K562 (cell line): ENCODE results near the gene KLHL25. TPM values are rescaled to one million over a fixed set of nuclear protein-coding genes. Genes with fewer than 3 reads are reported as not detected.

Source experiments
- ATAC-seq: fragments of 200-7000 bp; cut with Tn5 transposase; 3 replicates; pipeline ENCODE4 v1.9.1; 2020; ENCODE audit warnings: moderate library complexity
- BruUV-seq: library from RNA; stranded (reverse); fragments of 400-500 nt; replicated peaks from 2 replicates; lab custom pipeline; 2021; lab: Mats Ljungman, UMichigan
- CTCF ChIA-PET: fragments of 300-600 bp; formaldehyde crosslinking; extraction: SDS; loops from one replicate; lab custom pipeline; 2021; ENCODE audit warnings: low intra/inter-chr PET ratio; lab: Yijun Ruan, JAX
- POLR2A ChIA-PET: fragments of 300-600, 350-650 bp; sonication (Branson Sonifier 250); formaldehyde crosslinking; extraction: SDS; loops from one replicate; lab custom pipeline; 2021; ENCODE audit warnings: antibody characterized with exemption, inconsistent platforms; lab: Yijun Ruan, JAX
- DNase-seq, 4 experiments: peaks; one replicate each; pipeline versions ENCODE4 v3.0.0 to v3.0.0-alpha.2; 2011 to 2018; ENCODE audit warnings: low spot score in 3 of 4, mixed read lengths in 3 of 4; ENCODE audit errors: extremely low read depth in 1 of 4
- FAIRE-seq: peaks from 2 replicates; lab custom pipeline; 2011; peaks lifted over from hg19 to GRCh38; lab: Jason Lieb, UNC
- H2AFZ ChIP-seq: 2 replicates; pipeline ENCODE4 v1.6.0; 2011; ENCODE audit warnings: low read depth, low read length, control low read depth, inconsistent platforms
- H3K27ac ChIP-seq: fragments of 200-600 bp; 3 replicates; pipeline ENCODE4 v1.8.0; 2011; ENCODE audit warnings: low read depth, mild to moderate bottlenecking, control low read depth, inconsistent platforms, low read length, moderate library complexity, mixed read lengths; ENCODE audit errors: extremely low read depth
- H3K27me3 ChIP-seq, 2 experiments: fragments of 300-600 bp in 1 of 2; 2 replicates in 1 of 2; 3 replicates in 1 of 2; pipeline versions ENCODE4 v1.6.0 to v1.8.0; 2011; ENCODE audit warnings: inconsistent platforms in 2 of 2, low read length in 2 of 2, mild to moderate bottlenecking in 1 of 2, mixed read lengths in 1 of 2, moderate library complexity in 1 of 2; ENCODE audit not compliant: control insufficient read depth in 2 of 2, insufficient read depth in 2 of 2
- H3K36me3 ChIP-seq: fragments of 300-600 bp; 3 replicates; pipeline ENCODE4 v1.8.0; 2011; ENCODE audit warnings: mild to moderate bottlenecking, low read length, inconsistent platforms; ENCODE audit not compliant: control insufficient read depth, insufficient read depth
- H3K4me1 ChIP-seq, 2 experiments: fragments of 200-600 bp in 1 of 2; replicated peaks in 1 of 2; 2 replicates in 1 of 2; 3 replicates in 1 of 2; pipeline versions ENCODE4 v1.5.1 to v1.8.0; 2011; ENCODE audit warnings: inconsistent platforms in 2 of 2, low read length in 2 of 2, mild to moderate bottlenecking in 1 of 2, mixed read lengths in 1 of 2, moderate library complexity in 1 of 2; ENCODE audit not compliant: control insufficient read depth in 2 of 2, insufficient read depth in 2 of 2
- H3K4me2 ChIP-seq: 2 replicates; pipeline ENCODE4 v1.6.1; 2011; ENCODE audit warnings: low read length, control low read depth, inconsistent platforms, mixed read lengths; ENCODE audit not compliant: insufficient read depth
- H3K4me3 ChIP-seq: fragments of 200-600 bp; sonication (generic), shearing (Covaris generic); 2 replicates; pipeline ENCODE4 v1.5.1; 2016; ENCODE audit warnings: control low read depth, inconsistent platforms
- H3K79me2 ChIP-seq: fragments of 200-600 bp; 3 replicates; pipeline ENCODE4 v1.8.0; 2011; ENCODE audit warnings: low read length, inconsistent platforms; ENCODE audit not compliant: control insufficient read depth, insufficient read depth
- H3K9ac ChIP-seq, 2 experiments: 2 replicates each; pipeline versions ENCODE4 v1.6.0 to v1.6.1; 2011; ENCODE audit warnings: low read depth in 2 of 2, low read length in 2 of 2, control low read depth in 1 of 2, inconsistent platforms in 1 of 2, mild to moderate bottlenecking in 1 of 2, mixed read lengths in 1 of 2; ENCODE audit not compliant: insufficient read depth in 1 of 2
- H3K9me1 ChIP-seq: one replicate; pipeline ENCODE4 v1.6.0; 2011; ENCODE audit warnings: inconsistent platforms, mild to moderate bottlenecking, low read length, moderate library complexity; ENCODE audit not compliant: control insufficient read depth, insufficient read depth
- H3K9me3 ChIP-seq: replicated peaks from 2 replicates; pipeline ENCODE4 v1.5.1; 2011; ENCODE audit warnings: low read depth, low read length, inconsistent platforms; ENCODE audit not compliant: control insufficient read depth, insufficient read depth
- H4K20me1 ChIP-seq: replicated peaks from 2 replicates; pipeline ENCODE4 v1.6.1; 2011; ENCODE audit warnings: low read length, inconsistent platforms, mixed read lengths; ENCODE audit not compliant: control insufficient read depth, insufficient read depth
- ELF1 ChIP-seq: fragments of 200-800 bp; sonication (Bioruptor generic); IDR thresholded peaks from 2 replicates; pipeline ENCODE4 v1.6.1; 2016; ENCODE audit warnings: missing genetic modification characterization, missing compliant biosample characterization
- FIP1L1 ChIP-seq: fragments of 200-400 bp; formaldehyde crosslinking; IDR thresholded peaks from 2 replicates; pipeline ENCODE4 v1.6.1; 2018; ENCODE audit warnings: mild to moderate bottlenecking, low read depth, low read length; ENCODE audit not compliant: poor library complexity, severe bottlenecking
- FOXJ2 ChIP-seq: fragments of 200-800 bp; sonication (Bioruptor generic); IDR thresholded peaks from 2 replicates; pipeline ENCODE4 v1.6.1; 2016; ENCODE audit warnings: missing genetic modification characterization, missing compliant biosample characterization
- GTF2B ChIP-seq: IDR thresholded peaks from 2 replicates; pipeline ENCODE4 v1.6.1; 2011; ENCODE audit not compliant: insufficient read length; ENCODE audit errors: extremely low read depth
- HDGF ChIP-seq: fragments of 450-650 bp; IDR thresholded peaks from 2 replicates; pipeline ENCODE4 v1.6.1; 2016
- NR2C2 ChIP-seq, 2 experiments: fragments of 200-800 bp in 1 of 2; sonication (Bioruptor generic) in 1 of 2; sonication (generic) in 1 of 2; formaldehyde crosslinking in 1 of 2; IDR thresholded peaks; 2 replicates each; pipeline versions ENCODE4 v1.6.1 to v1.8.0; 2016 to 2022; ENCODE audit warnings: mild to moderate bottlenecking in 1 of 2, missing compliant biosample characterization in 1 of 2, missing genetic modification characterization in 1 of 2, missing genetic modification reagents in 1 of 2
- OTX1 ChIP-seq: fragments of 450-650 bp; formaldehyde crosslinking; IDR thresholded peaks from 2 replicates; pipeline ENCODE4 v1.4.0; 2022; ENCODE audit warnings: mild to moderate bottlenecking
- SMAD4 ChIP-seq: fragments of 250-450 bp; sonication (Bioruptor Pico); conservative IDR thresholded peaks from 2 replicates; pipeline ENCODE4 v1.8.0; 2021; ENCODE audit warnings: inconsistent platforms, mild to moderate bottlenecking, moderate library complexity
- WGBS: fragments of 100-300 bp; shearing (Covaris generic); methylation state at CpG from one replicate; pipeline ENCODE4 v1.1.6; 2016; ENCODE audit warnings: low coverage, mixed read lengths; ENCODE audit not compliant: insufficient coverage; ENCODE audit errors: missing lambda C conversion rate; 5-methylcytosine and 5-hydroxymethylcytosine counted together
- in situ Hi-C: fragments of 300-500 bp; cut with MboI; formaldehyde crosslinking; loops from 4 replicates; pipeline ENCODE4 v1.15.0; 2018; ENCODE audit warnings: inconsistent platforms, mixed read lengths
- intact Hi-C: fragments of 100-400 bp; cut with micrococcal nuclease; formaldehyde crosslinking; loops from 2 replicates; pipeline ENCODE4 v1.14.2; 2022
- polyA plus RNA-seq, 8 experiments: library from polyadenylated mRNA; depleted of rRNA in 4 of 8; stranded (reverse) in 5 of 8; unstranded in 3 of 8; fragments of >200 nt; fragmentation: Nextera tagmentation in 2 of 8; fragmentation: Illumina TruSeq in 1 of 8; extraction: Ambion mirVana in 2 of 8; extraction: Trizol in 1 of 8; gene quantifications; 2 replicates each; pipeline versions ENCODE4 v1.2.1 to v1.2.3, GENCODE V29; 2011 to 2014; ENCODE audit warnings: inconsistent platforms in 1 of 8, missing spikeins in 1 of 8
- total RNA-seq, 7 experiments: library from RNA; depleted of rRNA in 6 of 7; stranded (reverse); fragments of >200 nt in 6 of 7; fragmentation: Illumina TruSeq in 2 of 7; extraction: Trizol in 2 of 7; gene quantifications; 2 replicates each; pipeline versions ENCODE4 v1.2.1 to v1.2.3, GENCODE V29; 2011 to 2021; ENCODE audit warnings: low replicate concordance in 1 of 7

The KLHL25 gene
- total and polyA plus RNA-seq, 9 of the 15 experiments (the other 6 are each of a cell fraction or from before 2014, with no cell fraction given) = 0.04 to 0.14 (median 0.10) TPM; not detected in 3

- FAIRE-seq (no peak), DNase-seq (no peak), ATAC-seq (no peak)
- Histone ChIP-seq H3K9ac (no peak overlapping the region), H3K79me2 (no peaks in the 10 kb centered on the region), H3K9me3 (no peaks in the 10 kb centered on the region), H3K27ac (no peak overlapping the region), H3K4me3 (no peak overlapping the region), H4K20me1 (no peaks in the 10 kb centered on the region; the same call in 1 of the 2 replicates), H2AFZ (no peak overlapping the region), H3K36me3 (no peaks in the 10 kb centered on the region), H3K4me1 (no peaks in the 10 kb centered on the region), H3K4me2 (no peak overlapping the region), H3K27me3 (no peaks in the 10 kb centered on the region), H3K9me1 (no peaks in the 10 kb centered on the region)
- intact Hi-C loops (no loop called here), in situ Hi-C loops (no loop called here)
- ChIA-PET CTCF (no interaction called here), POLR2A (no interaction called here)
- no peak for TF ChIP-seq GTF2B
- TF ChIP-seq ELF1 (tag) = no peak
- TF ChIP-seq HDGF = no peak
- no peak for TF ChIP-seq FOXJ2
- no peak for TF ChIP-seq FIP1L1
- no peak for TF ChIP-seq OTX1 (CRISPR knock-in tag)
- no peak for TF ChIP-seq SMAD4 (CRISPR knock-in tag)
- TF ChIP-seq NR2C2 (CRISPR knock-in tag; IDR thresholded peaks at IDR 0.05) = no peak
- no peak for TF ChIP-seq NR2C2 (tag; IDR thresholded peaks at IDR 0.05)
- BruUV-seq = no TSS peak
- WGBS = 0% methylated on average over 3 of the region's 3 CpGs
These were observed 78.5 kb downstream of the KLHL25 start for GRCh38 chr15:85716261-85716660.
